ENCODE data around the gene C3orf20. TPM values are rescaled to one million over a fixed set of nuclear protein-coding genes. Genes with fewer than 3 reads are reported as not detected.

The C3orf20 gene
- total RNA-seq, 1 donor from 2014 or later = not detected

DNA sequence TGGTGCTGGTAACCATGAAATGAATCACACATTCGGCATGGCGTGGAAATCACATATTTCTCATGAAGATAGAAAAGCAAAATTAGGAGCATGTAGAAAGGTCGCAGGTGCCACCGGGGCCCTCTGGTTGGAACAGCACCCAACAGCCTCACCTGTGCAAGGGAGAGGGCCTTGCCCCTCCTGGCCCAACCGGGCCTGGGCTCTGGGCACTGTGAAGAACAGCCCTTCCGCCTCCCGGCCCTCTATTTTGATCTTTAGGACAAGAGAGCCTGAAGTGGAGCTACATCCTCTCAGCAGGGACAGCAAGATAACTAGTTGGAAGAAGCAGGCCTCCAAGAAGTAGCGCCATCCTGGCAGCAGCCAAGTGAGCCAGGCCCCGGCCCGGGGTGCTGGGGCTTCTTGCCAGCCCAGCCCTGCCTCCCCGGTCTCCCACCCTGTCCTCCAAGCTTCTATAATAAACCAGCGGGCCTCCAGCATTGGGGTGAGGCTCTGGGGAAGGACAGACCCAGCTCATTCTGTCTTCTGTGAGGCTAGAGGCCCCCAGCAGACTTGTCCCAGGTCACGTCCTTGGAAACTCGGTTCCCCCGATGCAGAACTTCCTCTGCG is 97.7 kb downstream of the C3orf20 start:
- DNase-seq (ENCODE audit: low read depth) = no peak

DNA sequence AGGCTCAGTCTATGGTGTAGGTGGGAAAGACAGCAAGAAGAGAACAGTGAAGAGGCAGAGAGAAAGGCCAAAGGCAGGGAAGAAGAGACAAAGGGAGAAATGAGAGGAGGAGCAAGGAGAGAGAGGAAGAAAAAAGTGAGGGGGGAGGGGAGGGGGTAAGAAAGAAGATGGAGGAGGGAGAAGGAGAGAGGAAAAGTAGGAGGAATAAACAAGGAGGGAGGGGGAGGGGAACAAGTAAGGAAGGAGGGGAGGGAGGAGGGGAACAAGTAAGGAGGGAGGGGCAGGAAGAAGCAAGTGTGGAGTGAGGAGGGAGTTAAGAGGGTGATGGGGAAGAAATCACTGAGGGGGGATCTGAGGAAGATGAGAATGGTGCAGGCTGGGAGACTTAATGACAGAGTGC is 98.3 kb downstream of the C3orf20 start:
- no peak for DNase-seq (ENCODE audit: low read depth)

DNA sequence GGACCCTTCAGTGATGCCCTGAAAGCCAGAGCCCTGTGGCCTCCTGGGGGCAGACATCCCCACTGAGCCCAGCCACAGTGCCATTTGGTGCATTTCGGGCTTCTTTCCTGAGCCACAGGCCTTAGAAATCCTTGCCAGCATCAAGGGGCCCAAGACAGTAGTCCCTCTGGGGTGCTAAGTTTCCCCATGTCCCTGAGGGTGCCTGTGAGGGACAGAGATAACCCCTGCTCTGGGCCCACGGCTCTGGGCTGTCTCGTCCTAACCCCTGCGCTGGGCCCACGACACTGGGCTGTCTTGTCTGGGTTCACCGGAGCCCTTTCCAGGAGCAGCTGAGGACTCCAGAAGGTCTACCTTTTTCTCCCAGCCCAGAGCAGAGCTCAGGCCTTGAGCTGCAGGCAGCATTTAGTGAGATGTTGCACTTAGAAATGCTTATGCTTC is 98.8 kb downstream of the C3orf20 start:
- DNase-seq (ENCODE audit: low read depth) = no peak

DNA sequence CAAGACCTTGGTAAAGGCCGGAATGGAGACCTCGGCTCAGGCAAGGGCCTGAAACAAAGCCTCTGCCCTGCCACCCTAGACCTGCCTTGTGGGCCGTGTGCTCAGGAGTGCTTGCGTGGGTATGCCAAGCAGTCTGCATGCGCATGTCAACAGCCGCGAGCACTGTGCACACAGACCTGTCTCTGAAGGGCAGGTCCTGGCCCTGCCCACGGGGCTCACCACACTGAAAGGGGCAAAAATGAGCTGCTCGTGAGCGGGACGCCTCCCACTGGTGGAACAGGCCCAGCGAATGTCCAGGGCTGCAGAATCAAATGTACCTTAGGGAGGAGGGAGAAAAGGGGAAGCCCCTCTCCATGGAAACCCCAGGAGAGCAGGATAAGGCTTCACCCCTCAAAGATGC is 99.5 kb downstream of the C3orf20 start:
- no peak for DNase-seq (ENCODE audit: low read depth)

DNA sequence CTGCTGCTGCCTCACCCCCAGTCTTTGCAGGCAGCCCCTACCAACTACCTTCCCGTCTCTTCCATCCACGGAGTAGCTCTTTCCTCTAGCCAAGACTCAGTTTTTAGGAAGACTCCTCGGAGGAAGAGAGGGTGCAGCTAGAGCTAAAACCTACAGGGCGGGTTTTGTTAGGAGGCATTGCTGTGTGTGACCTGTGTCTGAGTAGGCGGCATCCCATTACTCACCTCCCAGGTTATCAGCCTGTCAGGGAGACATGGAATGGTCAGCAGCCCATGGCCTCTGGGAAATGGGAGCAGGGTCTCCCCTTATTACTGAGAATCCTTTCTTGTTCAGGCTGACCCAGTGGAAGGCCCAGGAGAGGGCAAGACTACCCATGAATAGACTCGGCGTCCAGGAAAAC is 100.1 kb downstream of the C3orf20 start:
- DNase-seq (ENCODE audit: low read depth) = no peak

DNA sequence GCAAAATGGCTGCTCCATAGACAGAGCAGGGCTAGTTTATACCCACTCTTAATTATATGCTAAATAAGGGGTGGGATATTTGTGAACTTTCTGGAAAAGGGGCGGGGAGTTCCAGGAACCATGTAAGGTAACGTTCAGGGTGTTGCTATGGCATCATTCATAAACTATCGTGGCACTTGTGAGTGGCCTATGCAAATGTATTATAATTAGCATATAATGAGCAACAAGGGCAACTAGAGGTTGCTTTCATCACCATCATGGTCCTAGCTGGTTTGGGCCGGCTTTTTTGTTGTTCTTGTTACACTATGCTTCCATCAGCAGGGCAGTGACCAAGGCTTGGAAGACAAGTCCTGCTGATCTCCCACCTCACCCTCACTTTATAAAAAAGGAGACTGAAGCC is 100.6 kb downstream of the C3orf20 start:
- no peak for DNase-seq (ENCODE audit: low read depth)

DNA sequence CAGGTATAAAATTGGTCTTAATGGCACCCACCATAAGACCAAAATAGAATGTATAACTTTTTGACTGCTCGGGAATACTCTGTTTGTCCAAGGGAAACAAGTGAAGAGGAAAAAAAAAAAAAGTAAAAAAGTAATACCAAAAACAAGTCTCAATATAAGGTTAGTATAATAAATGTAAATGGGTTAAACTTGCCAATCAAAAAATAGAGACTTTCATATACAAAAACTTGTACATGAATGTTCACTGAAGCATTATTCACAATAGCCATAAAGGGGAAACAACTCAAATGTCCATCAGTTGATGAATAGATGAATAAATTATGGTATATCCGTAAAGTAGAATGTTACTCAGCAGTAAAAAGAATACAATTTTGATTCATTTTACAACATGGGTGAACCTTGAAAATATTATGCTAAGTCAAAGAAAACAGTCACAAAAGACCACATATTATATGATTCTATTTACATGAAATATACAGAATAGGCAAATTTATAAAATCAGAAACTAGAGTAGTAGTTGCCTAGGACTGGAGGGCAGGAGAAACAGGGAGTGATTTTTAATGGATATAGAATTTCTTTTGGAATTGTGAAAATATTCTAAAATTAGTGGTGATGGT is 104.2 kb downstream of the C3orf20 start:
- DNase-seq (ENCODE audit: low read depth) = no peak

DNA sequence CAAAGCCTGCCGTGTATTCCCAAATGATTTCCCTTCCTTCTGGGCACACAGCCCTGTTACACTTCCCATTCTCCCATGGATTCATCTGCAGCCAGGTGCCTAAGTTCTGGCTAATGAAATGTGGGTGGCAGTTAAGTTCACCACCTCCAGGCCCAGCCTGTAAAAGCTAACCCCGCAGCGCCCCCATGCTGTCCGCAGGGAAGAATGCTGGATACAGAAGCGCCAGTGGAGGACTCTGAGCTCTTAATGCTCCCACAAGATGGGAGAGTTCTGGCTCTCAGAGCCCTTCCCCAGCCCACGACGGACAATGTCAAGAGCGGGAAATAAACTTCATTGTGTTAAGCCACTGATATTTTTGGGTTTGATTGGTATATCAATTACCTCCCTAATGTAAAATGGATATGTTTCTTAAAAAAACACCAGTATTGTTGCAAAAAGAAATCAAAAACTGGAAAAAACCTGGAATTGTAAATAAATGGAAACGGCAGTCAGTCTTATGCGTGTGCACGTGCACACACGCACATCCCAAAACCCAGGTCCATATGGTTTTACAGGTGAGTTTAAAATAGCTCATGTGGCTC is 106.1 kb downstream of the C3orf20 start:
- DNase-seq (ENCODE audit: low read depth) = peak; percentile 23

DNA sequence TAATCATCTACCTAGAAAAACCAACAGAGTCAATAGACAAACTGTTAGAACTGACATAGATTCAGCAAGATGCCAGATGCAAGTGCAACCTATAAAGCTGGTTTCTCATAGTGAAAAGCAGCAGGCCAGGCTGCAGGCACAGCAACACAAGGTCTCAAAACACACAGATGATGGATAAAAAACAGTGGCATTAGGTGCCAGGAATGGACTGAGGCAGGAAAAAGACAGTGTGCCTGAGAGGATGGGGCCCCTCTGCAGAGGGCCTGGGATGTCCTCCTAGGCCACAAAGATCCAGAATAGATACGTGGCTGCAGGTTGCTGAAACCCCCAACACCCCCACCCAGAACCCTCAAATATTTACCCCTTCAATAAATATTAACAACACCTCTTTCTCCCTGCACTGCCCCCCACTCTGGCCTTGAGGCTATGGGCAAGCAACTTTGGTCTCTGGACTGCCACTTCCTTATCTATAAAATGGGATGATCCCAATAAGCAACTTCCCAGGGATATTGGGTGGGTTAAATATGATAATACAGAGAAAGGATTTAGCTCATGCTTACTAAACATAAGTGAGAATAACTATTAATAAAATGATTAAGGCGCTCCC is 108.6 kb downstream of the C3orf20 start:
- DNase-seq (ENCODE audit: low read depth) = no peak

DNA sequence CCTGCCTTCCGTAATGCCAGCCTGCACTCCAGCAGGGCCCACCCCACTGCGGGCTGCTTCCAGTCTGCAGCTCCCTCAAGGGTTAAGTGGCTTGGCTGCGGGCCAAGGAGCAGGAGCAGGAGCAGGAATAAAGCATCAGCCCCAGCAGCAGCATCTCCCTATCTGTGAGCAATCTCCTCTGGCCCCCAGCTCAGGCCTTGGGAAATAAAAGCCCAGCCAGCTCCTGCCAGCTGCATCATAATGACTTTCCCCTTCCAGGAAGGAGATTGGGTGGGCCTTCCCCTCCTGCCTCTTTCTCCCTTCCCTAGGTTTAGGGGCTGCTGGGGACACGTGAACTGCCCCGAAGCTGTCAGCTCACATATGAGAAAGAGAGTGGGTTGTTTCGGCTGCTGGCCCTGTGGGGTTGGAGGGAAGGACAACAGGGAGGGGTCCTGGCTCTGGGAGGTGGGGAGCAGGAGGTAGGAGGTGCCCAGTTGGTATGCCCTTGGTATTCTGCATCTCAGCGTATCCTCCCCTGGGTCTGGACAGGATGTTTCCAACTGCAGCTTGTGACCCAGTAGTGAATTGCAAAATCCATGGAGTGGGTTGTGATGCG is 109.2 kb downstream of the C3orf20 start:
- DNase-seq (ENCODE audit: low read depth) = no peak

DNA sequence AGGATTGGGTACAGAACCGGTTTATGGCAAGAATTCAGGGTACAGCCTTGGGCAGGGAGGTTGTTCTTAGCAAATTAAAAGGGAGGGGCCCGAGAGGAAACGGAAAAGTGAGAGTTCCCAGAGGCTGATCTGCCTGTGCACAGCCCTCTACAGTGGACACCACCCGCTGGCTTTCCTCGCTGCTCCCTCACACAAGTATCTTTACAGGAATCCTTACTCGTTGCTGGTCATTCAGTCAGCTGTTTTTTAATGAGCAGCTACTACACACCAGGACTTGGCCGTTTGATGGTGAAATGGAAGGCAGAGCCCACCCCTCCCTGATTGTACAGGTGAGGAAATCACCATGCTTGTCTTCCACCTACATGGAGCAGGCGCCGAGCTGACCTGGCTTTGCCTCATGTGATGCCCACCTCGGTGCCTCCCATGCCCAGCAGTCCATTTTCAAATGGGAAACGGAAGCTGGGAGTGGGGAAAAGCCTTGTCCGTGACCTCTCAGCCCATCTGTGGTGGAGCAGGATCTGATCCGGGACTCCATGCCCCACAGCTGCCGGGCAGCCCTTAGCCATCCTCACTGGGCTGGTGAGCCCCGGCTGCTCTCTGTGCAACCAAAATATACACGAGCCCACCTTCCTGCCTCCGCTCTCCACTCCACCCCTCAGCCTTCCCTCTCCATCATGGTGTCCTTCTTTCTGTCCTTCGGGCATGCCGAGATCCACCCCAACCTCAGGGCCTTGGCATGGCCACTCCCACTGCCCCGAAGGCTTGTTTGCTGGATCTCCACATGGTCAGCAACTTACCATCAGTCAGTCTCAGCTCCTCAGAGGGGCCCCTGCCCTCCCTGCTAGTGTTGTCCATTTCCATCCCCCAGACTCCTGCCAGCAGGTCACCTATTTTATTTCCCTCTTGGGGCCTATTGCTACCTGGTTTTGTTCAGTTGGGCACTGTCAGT is 110.5 kb downstream of the C3orf20 start:
- DNase-seq (ENCODE audit: low read depth) = no peak

DNA sequence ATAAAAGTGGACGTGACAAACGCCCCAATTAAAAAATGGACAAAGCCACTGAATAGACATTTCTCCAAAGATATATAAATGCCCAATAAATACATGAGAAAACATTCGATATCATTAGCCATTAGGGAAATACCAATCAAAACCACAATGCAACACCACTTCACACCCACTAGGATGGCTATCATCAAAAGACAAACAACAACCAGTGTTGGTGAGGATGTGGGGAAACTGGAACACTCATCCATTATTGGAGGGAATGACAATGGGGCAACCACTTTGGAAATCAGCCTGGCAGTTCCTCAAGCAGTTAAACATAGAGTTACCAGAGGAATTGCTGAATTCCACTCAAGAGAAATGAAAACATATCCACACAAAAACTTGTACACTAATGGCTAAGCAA is 111.4 kb downstream of the C3orf20 start:
- no peak for DNase-seq (ENCODE audit: low read depth)

DNA sequence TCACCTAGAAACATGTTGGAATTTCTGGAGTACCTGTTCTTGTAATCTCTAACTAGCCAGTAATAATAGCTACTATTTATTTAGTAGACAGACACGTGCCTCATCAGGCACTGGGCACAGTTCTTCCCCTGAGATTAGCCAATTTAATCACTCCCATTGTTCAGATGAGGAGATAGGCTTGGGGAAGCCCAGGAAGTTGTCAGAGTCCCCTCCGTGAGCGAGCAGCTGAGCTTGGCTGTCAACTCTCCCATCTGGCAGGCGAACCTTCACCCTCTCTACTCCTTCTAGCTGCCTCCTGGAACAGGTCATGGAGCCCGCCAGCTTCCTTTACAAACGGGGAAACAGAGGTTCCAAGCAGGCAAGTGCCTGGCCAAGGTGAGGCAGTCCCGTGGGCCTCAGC is 112.7 kb downstream of the C3orf20 start:
- no peak for DNase-seq (ENCODE audit: low read depth)

DNA sequence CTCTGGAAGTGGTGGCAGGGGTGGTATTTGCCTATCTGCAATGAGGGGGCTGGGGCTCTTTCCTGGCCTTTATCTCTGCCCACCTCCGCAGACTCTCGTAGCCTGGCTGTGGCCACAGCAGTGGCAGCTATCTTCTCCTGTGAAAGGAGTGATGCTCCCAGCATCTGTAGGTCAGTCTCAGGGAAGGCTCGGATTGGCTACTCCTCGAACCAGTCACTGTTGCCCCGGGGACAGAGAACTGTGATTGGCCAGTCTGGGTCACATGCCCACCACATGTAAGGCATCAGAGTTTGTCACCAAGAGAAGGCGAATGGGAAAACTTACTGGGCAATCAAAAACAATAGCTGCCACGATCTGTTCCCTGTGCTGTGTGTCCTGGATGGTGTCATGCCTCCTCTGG is 113.7 kb downstream of the C3orf20 start:
- DNase-seq (ENCODE audit: low read depth) = no peak

DNA sequence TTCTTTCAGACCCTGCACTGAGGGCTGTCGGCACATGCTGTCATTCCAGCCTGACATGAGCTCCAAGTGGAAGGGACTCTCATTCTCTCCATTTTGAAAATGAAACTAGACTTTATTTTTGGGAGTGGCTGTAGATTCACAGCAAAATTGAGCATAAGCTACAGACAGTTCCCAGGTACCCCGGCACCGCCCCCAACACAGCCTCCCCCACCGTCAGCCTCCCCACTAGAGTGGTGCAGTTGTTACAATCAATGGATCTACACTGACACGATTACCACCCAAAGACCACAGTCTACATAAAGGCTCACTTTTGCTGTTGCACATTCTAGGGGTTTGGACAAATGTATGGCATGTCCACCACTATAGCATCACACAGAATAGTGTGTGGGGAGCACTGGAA is 114.3 kb downstream of the C3orf20 start:
- DNase-seq (ENCODE audit: low read depth) = no peak

DNA sequence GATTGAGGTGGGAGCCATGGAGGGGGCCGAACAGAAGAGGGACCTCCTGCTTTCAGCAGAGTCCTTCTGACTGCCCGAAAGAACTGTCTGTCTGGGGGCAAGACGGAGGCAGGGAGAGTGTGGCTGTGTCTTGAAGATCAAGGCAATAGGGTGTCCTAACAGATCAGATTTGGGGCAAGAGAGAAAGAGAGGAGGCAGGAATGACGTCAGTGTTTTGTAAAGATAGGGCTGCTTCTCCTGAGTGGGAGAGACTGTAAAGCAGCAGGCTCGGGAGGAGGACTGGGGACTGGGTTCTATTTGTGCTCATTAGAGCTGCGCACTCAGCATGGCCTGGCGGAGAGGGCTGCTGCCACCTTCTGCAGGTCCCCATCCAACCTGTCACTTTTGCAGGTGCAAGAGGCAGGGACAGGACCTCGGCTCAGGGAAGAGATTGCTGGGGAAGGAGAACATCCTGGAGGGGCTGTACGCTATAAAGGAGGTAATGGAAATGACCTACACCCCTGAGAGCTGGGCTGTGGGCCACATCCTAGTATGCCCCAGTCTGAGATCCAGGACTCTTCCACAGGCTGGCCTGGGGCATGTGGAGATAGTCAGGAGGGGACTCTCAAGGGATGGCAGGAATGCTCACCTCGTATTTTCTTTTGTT is 114.8 kb downstream of the C3orf20 start:
- no peak for DNase-seq (ENCODE audit: low read depth)

DNA sequence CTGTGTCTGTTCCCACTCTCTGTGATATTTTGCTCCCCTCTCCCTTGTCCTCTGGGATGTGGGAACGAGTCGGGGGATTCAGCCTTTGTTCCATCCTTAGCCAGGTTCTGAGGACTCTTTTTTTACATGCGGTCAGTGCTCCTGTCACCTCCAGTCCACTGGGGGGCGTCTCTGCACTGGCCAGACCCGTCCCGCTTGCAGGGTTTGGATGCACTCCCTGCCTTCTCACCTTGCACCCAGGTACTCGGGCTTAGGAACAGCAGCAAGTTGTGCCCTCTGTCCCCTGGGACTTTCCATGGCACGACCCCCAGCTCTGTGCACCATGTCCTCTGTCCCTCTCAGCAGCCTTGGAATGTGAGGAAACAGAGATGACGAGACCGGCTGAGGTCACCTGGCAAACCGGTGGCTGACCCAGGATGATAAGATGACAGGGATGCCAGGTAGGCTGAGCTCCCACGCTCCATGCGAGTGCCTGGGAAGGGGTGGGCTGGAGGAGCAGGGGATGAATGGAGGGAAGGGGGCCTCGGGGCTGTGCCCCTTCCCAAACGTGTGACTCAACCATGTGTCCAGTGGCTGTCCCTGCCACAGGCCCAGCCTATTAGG is 116.5 kb downstream of the C3orf20 start:
- DNase-seq (ENCODE audit: low read depth) = peak; percentile 30

DNA sequence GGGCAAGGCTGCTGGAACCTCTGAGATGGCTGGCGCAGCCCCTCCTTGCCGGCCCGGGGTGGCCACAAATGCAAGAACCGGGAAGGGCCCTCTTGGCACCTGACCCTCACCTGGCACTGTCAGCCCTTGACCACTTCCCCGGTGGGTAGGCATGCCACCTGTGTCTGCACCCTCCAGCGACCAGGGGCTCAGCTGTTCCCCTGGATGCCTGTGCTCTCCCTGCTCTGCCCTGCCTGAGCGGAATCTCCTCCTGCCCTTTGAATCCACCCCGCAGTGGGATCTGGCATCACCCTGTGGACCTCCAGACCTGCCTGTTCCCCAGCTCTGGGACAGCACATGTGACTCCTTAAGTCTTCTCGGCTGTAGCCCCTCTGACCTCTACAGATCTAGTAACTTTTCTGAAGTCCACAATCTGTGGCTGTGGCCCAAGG is 117.8 kb downstream of the C3orf20 start:
- peak; percentile 4 for DNase-seq (ENCODE audit: low read depth)

DNA sequence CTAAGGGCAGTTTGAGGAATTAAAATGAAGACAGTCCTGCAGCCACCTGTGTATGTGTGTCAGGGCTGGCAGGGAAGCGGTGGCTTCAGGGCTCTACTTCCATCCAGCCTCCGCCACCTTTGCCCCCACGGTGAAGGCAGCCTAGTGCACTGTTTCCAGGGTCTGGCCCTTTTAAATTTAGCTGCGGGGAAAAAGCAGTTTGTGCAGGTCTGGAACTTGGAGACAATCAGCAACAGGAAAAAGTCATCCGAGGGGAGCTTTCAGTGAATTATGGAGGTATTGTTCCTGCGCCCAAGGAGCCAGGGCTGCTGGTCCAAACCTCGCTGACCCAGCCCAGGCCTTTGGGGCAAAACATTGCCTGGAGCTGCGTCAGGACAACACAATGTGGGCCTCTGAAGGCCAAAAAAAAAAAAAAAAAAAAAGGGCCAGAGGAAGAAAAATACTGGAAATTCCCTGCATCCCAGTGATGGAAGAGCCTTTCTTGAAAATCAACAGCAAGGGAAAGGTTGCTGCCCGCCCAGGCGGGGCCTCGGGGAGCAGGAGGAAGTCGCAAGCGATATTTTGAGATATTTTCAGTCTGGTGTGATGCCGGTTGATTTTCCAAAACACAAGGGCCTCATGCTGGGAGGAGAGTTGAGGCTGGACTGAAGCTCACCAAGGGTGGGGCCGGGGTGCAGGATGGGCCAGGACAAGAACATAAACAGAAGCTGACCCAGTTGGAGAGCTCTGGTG is 118.4 kb downstream of the C3orf20 start:
- DNase-seq (ENCODE audit: low read depth) = no peak

Measured in myocyte (in vitro differentiated cells).